HepG2 (cell line): Measurements from ENCODE around the gene CBLN4. TPM values are rescaled to one million over a fixed set of nuclear protein-coding genes. Genes with fewer than 3 reads are reported as not detected.

Source experiments
- ATAC-seq: fragments of 200-7000 bp; cut with Tn5 transposase; 3 replicates; pipeline ENCODE4 v1.9.1; 2020; ENCODE audit warnings: mild to moderate bottlenecking, moderate library complexity
- Bru-seq: library from RNA; stranded (reverse); fragments of 400-500 nt; gene quantifications from one replicate; lab custom pipeline; 2021; lab: Mats Ljungman, UMichigan
- BruChase-seq, 2 experiments: library from RNA; stranded (reverse); fragments of 400-500 nt; gene quantifications; one replicate each; lab custom pipeline; 2021; lab: Mats Ljungman, UMichigan
- BruUV-seq: library from RNA; stranded (reverse); fragments of 400-500 nt; replicated peaks from 2 replicates; lab custom pipeline; 2021; lab: Mats Ljungman, UMichigan
- CTCF ChIA-PET: fragments of 300-600 bp; formaldehyde crosslinking; extraction: SDS; loops from one replicate; lab custom pipeline; 2021; ENCODE audit warnings: low total read pairs, inconsistent platforms, low intra/inter-chr PET ratio; lab: Yijun Ruan, JAX
- POLR2A ChIA-PET: fragments of 350-600 bp; sonication (Branson Sonifier 250); formaldehyde crosslinking; loops from one replicate; lab custom pipeline; 2020; ENCODE audit warnings: antibody characterized with exemption, inconsistent platforms; lab: Yijun Ruan, JAX
- DNase-seq: peaks from one replicate; pipeline ENCODE4 v3.0.0-alpha.2; 2015; ENCODE audit warnings: low spot score
- FAIRE-seq: peaks from 3 replicates; lab custom pipeline; 2011; peaks lifted over from hg19 to GRCh38; lab: Jason Lieb, UNC
- H2AFZ ChIP-seq: one replicate; pipeline ENCODE4 v1.6.1; 2011; ENCODE audit warnings: low read length, inconsistent platforms
- H3K27ac ChIP-seq: fragments of 300-600 bp; 3 replicates; pipeline ENCODE4 v1.8.0; 2011; ENCODE audit warnings: mixed run types, mild to moderate bottlenecking, mixed read lengths, low read length, inconsistent platforms; ENCODE audit not compliant: insufficient read depth; ENCODE audit errors: extremely low read length
- H3K27me3 ChIP-seq, 2 experiments: fragments of 200-600 bp in 1 of 2; 2 replicates in 1 of 2; 3 replicates in 1 of 2; pipeline versions ENCODE4 v1.6.0 to v1.8.0; 2011; ENCODE audit warnings: low read length in 2 of 2, mild to moderate bottlenecking in 2 of 2, moderate library complexity in 2 of 2, inconsistent platforms in 1 of 2; ENCODE audit not compliant: insufficient read depth in 2 of 2, control insufficient read depth in 1 of 2
- H3K36me3 ChIP-seq, 2 experiments: fragments of 200-600 bp in 1 of 2; replicated peaks in 1 of 2; 2 replicates in 1 of 2; 3 replicates in 1 of 2; pipeline versions ENCODE4 v1.5.1 to v1.8.0; 2011; ENCODE audit warnings: low read length in 2 of 2, inconsistent platforms in 1 of 2; ENCODE audit not compliant: insufficient read depth in 2 of 2, control insufficient read depth in 1 of 2
- H3K4me1 ChIP-seq: 2 replicates; pipeline ENCODE4 v1.5.1; 2012; ENCODE audit warnings: low read length, inconsistent platforms; ENCODE audit not compliant: insufficient read depth
- H3K4me2 ChIP-seq: 2 replicates; pipeline ENCODE4 v1.6.0; 2011; ENCODE audit warnings: low read depth, low read length, inconsistent platforms
- H3K4me3 ChIP-seq, 3 experiments: fragments of 200-600 bp in 1 of 3; sonication (generic), shearing (Covaris generic) in 1 of 3; replicated peaks in 1 of 3; 2 replicates each; pipeline ENCODE4 v1.5.1; 2011 to 2016; ENCODE audit warnings: low read length in 3 of 3, inconsistent platforms in 2 of 3, low read depth in 2 of 3, mild to moderate bottlenecking in 2 of 3, control low read depth in 1 of 3, mixed read lengths in 1 of 3; ENCODE audit not compliant: insufficient read depth in 1 of 3
- H3K79me2 ChIP-seq: one replicate; pipeline ENCODE4 v1.6.1; 2011; ENCODE audit warnings: low read length, inconsistent platforms; ENCODE audit not compliant: insufficient read depth
- H3K9ac ChIP-seq: 2 replicates; pipeline ENCODE4 v1.6.0; 2011; ENCODE audit warnings: mild to moderate bottlenecking, low read depth, low read length, inconsistent platforms; ENCODE audit not compliant: insufficient read depth
- H3K9me3 ChIP-seq: 2 replicates; pipeline ENCODE4 v1.5.1; 2012; ENCODE audit warnings: mild to moderate bottlenecking, low read length
- H4K20me1 ChIP-seq: 2 replicates; pipeline ENCODE4 v1.6.0; 2011; ENCODE audit warnings: inconsistent platforms, mild to moderate bottlenecking, low read length, moderate library complexity; ENCODE audit not compliant: insufficient read depth
- AHR ChIP-seq: IDR thresholded peaks from 2 replicates; pipeline ENCODE4 v1.6.1; 2018; ENCODE audit warnings: missing genetic modification reagents, missing compliant biosample characterization
- ARID2 ChIP-seq: sonication (generic); formaldehyde crosslinking; IDR thresholded peaks from 2 replicates; pipeline ENCODE4 v1.8.1; 2022; ENCODE audit warnings: mild to moderate bottlenecking, missing genetic modification reagents, borderline replicate concordance
- ARNTL ChIP-seq: sonication (generic); formaldehyde crosslinking; IDR thresholded peaks from 2 replicates; pipeline ENCODE4 v1.4.0; 2020; ENCODE audit warnings: mild to moderate bottlenecking, missing genetic modification reagents
- ATF7 ChIP-seq, 2 experiments: fragments of 450-650 bp in 1 of 2; sonication (generic) in 1 of 2; formaldehyde crosslinking in 1 of 2; IDR thresholded peaks; 2 replicates each; pipeline versions ENCODE4 v1.4.0 to v1.6.1; 2016 to 2020; ENCODE audit warnings: antibody characterized with exemption in 1 of 2, mild to moderate bottlenecking in 1 of 2, missing genetic modification reagents in 1 of 2
- CENPT ChIP-seq: sonication (generic); formaldehyde crosslinking; IDR thresholded peaks from 2 replicates; pipeline ENCODE4 v1.8.0; 2022; ENCODE audit warnings: low read depth, mild to moderate bottlenecking, moderate library complexity, missing genetic modification reagents
- GLI4 ChIP-seq: sonication (generic); formaldehyde crosslinking; IDR thresholded peaks from 2 replicates; pipeline ENCODE4 v1.5.1; 2020; ENCODE audit warnings: missing genetic modification reagents, mild to moderate bottlenecking, moderate library complexity, borderline replicate concordance
- HNF4G ChIP-seq, 2 experiments: sonication (generic) in 1 of 2; formaldehyde crosslinking in 1 of 2; IDR thresholded peaks; 2 replicates each; pipeline versions ENCODE4 v1.4.0 to v1.6.1; 2011 to 2020; ENCODE audit warnings: borderline replicate concordance in 2 of 2, low read depth in 2 of 2, mild to moderate bottlenecking in 2 of 2, low read length in 1 of 2, missing genetic modification reagents in 1 of 2, moderate library complexity in 1 of 2
- LBX2 ChIP-seq: sonication (generic); formaldehyde crosslinking; IDR thresholded peaks from 2 replicates; pipeline ENCODE4 v1.5.0; 2020; ENCODE audit warnings: missing genetic modification reagents, mild to moderate bottlenecking, borderline replicate concordance
- MYPOP ChIP-seq: sonication (generic); formaldehyde crosslinking; IDR thresholded peaks from 2 replicates; pipeline ENCODE4 v1.8.1; 2023; ENCODE audit warnings: mild to moderate bottlenecking, moderate library complexity, missing genetic modification reagents
- PAWR ChIP-seq: sonication (generic); formaldehyde crosslinking; IDR thresholded peaks from 2 replicates; pipeline ENCODE4 v1.4.0; 2020; ENCODE audit warnings: missing genetic modification reagents, mild to moderate bottlenecking, borderline replicate concordance
- SP5 ChIP-seq: IDR thresholded peaks from 2 replicates; pipeline ENCODE4 v1.6.1; 2016; ENCODE audit warnings: low read depth, borderline replicate concordance
- TARDBP ChIP-seq: sonication (generic); formaldehyde crosslinking; IDR thresholded peaks from 2 replicates; pipeline ENCODE4 v1.8.0; 2022; ENCODE audit warnings: mild to moderate bottlenecking, missing genetic modification reagents
- ZBTB20 ChIP-seq: sonication (generic); formaldehyde crosslinking; IDR thresholded peaks from 2 replicates; pipeline ENCODE4 v1.8.1; 2023; ENCODE audit warnings: missing genetic modification reagents, low read depth, mild to moderate bottlenecking, borderline replicate concordance
- ZBTB7B ChIP-seq: sonication (generic); formaldehyde crosslinking; IDR thresholded peaks from 2 replicates; pipeline ENCODE4 v1.4.0; 2020; ENCODE audit warnings: missing genetic modification reagents
- ZNF383 ChIP-seq: sonication (generic); formaldehyde crosslinking; IDR thresholded peaks from 2 replicates; pipeline ENCODE4 v1.4.0; 2020; ENCODE audit warnings: missing genetic modification reagents, mild to moderate bottlenecking, borderline replicate concordance
- ZNF484 ChIP-seq: sonication (generic); formaldehyde crosslinking; IDR thresholded peaks from 2 replicates; pipeline ENCODE4 v1.5.1; 2020; ENCODE audit warnings: mild to moderate bottlenecking, low read depth, missing genetic modification reagents, borderline replicate concordance
- WGBS: methylation state at CpG from one replicate; pipeline ENCODE4 v1.1.6; 2017; ENCODE audit warnings: low lambda C conversion rate; 5-methylcytosine and 5-hydroxymethylcytosine counted together
- in situ Hi-C: cut with HindIII; loops from 2 replicates; pipeline ENCODE4 v1.10.0; 2017; ENCODE audit warnings: low pct_unique_long_range_greater_than_20kb; ENCODE audit not compliant: extremely low pct_ligation_motif_present
- intact Hi-C: fragments of 100-400 bp; cut with micrococcal nuclease; formaldehyde crosslinking; loops from one replicate; pipeline ENCODE4 v1.10.0; 2022; ENCODE audit not compliant: unreplicated experiment
- long read RNA-seq, 2 experiments: library from RNA in 1 of 2; library from polyadenylated mRNA in 1 of 2; stranded (forward) in 1 of 2; unstranded in 1 of 2; transcript quantifications; one replicate each; pipeline ENCODE4 v2.0.0, GENCODE V29; 2019 to 2022
- polyA minus RNA-seq, 3 experiments: library from RNA; depleted of rRNA, polyadenylated mRNA; stranded (reverse); fragments of >200 nt; gene quantifications; 2 replicates each; pipeline ENCODE4 v1.2.3, GENCODE V29; 2011; ENCODE audit warnings: low replicate concordance in 1 of 3
- polyA plus RNA-seq, 8 experiments: library from polyadenylated mRNA; depleted of rRNA in 3 of 8; stranded (reverse) in 7 of 8; unstranded in 1 of 8; fragments of >200 nt; fragmentation: Illumina TruSeq in 4 of 8; extraction: Trizol in 4 of 8; gene quantifications; 2 replicates each; pipeline versions ENCODE4 v1.2.1 to v1.2.3, GENCODE V29; 2011 to 2016; ENCODE audit warnings: low read depth in 4 of 8, missing spikeins in 1 of 8, mixed read lengths in 1 of 8; ENCODE audit not compliant: insufficient read depth in 1 of 8
- total RNA-seq, 5 experiments: library from RNA; depleted of rRNA; stranded (reverse); fragments of >200 nt; fragmentation: Illumina TruSeq; extraction: Trizol; gene quantifications; 2 replicates each; pipeline ENCODE4 v1.2.3, GENCODE V29; 2016; ENCODE audit warnings: low read depth in 1 of 5

CBLN4 gene
- not detected in 2 replicates for total RNA-seq (2016; rRNA removed; fragmentation: Illumina TruSeq; extraction: Trizol)
- total RNA-seq (2016; cell fraction: cytosol; rRNA removed; fragmentation: Illumina TruSeq; extraction: Trizol; ENCODE audit: low read depth): not detected in 2 replicates
- total RNA-seq (2016; cell fraction: insoluble cytoplasmic fraction; rRNA removed; fragmentation: Illumina TruSeq; extraction: Trizol): not detected in 2 replicates
- total RNA-seq (2016; cell fraction: membrane; rRNA removed; fragmentation: Illumina TruSeq; extraction: Trizol): not detected in 2 replicates
- not detected in 2 replicates for total RNA-seq (2016; cell fraction: nucleus; rRNA removed; fragmentation: Illumina TruSeq; extraction: Trizol)
- not detected in 2 replicates for polyA plus RNA-seq (2011; rRNA removed)
- polyA plus RNA-seq (2011; cell fraction: cytosol; rRNA removed): not detected in 2 replicates
- polyA plus RNA-seq (2011; cell fraction: nucleus; rRNA removed): not detected in 2 replicates
- polyA plus RNA-seq (2012): not detected in 2 replicates
- polyA plus RNA-seq (2016; cell fraction: cytosol; fragmentation: Illumina TruSeq; extraction: Trizol; ENCODE audit: low read depth): not detected in 2 replicates
- polyA plus RNA-seq (2016; cell fraction: insoluble cytoplasmic fraction; fragmentation: Illumina TruSeq; extraction: Trizol; ENCODE audit: low read depth): not detected in 2 replicates
- polyA plus RNA-seq (2016; cell fraction: membrane; fragmentation: Illumina TruSeq; extraction: Trizol; ENCODE audit: low read depth): not detected in 2 replicates
- not detected in 2 replicates for polyA plus RNA-seq (2016; cell fraction: nucleus; fragmentation: Illumina TruSeq; extraction: Trizol; ENCODE audit: insufficient read depth, low read depth)
- polyA minus RNA-seq (2011; rRNA and poly(A)+ RNA removed; ENCODE audit: low replicate concordance): not detected in 2 replicates
- polyA minus RNA-seq (2011; cell fraction: cytosol; rRNA and poly(A)+ RNA removed): not detected in 2 replicates
- polyA minus RNA-seq (2011; cell fraction: nucleus; rRNA and poly(A)+ RNA removed): not detected in 2 replicates
- not detected for Bru-seq, nascent RNA
- BruChase-seq, experiment 1, labeled RNA remaining after a 6-hour chase: percentile 10 among the genes with signal in this experiment
- BruChase-seq, experiment 2, labeled RNA remaining after a 2-hour chase: not detected
- long read RNA-seq, experiment 1: 0 reads
- long read RNA-seq, experiment 2: 0 reads

DNA sequence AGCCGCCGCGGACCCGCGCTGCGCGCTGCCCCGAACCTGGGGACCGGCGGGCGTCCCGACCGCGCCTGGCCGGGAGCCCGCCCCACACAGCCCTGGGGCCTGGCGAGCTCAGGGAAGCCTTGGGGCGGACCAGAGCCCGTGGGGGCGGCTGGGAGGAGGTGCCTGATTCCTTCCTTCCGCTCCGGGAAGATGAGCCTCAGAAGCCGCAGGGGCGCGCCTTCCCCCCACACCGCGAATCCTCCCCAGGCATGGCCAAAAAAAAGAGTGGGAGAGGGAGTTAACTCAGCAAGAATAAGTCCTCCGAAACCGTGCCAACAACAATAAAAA, at the start of gene CBLN4:
CBLN4 (minus strand) TSS at position 131 of the 327 bp plus-strand sequence. CDS start 1,348 bp downstream, outside the sequence.
- DNase-seq: no peak
- H3K27me3 ChIP-seq: no peaks in the 10 kb centered on the region
- H3K79me2 ChIP-seq: no peaks in the 10 kb centered on the region
- peaks cover 89% of the 10 kb centered on the region for H3K9me3 ChIP-seq
- ChIA-PET POLR2A (no interaction called here), CTCF (no interaction called here)
- no peaks in the 10 kb centered on the region for H3K4me1 ChIP-seq
- intact Hi-C loops: no loop called here
- BruUV-seq: no TSS peak
- no peak within 1 kb of the TSS for H3K4me2 ChIP-seq
- FAIRE-seq: no peak
- 39% methylated on average over 29 of the region's 29 CpGs for WGBS
- no peak within 1 kb of the TSS for H3K9ac ChIP-seq
- H3K27ac ChIP-seq: no peak within 1 kb of the TSS
- in situ Hi-C loops: no loop called here
- ATAC-seq: no peak
- no peak within 1 kb of the TSS for H3K4me3 ChIP-seq
- no peaks in the 10 kb centered on the region for H3K36me3 ChIP-seq
- no peaks in the 10 kb centered on the region for H4K20me1 ChIP-seq
- no peak within 1 kb of the TSS for H2AFZ ChIP-seq
- TF ChIP-seq CENPT (CRISPR knock-in tag) (no peak), MYPOP (CRISPR knock-in tag) (no peak), PAWR (CRISPR knock-in tag) (no peak), ATF7 (IDR thresholded peaks at IDR 0.05) (no peak), ATF7 (CRISPR knock-in tag; IDR thresholded peaks at IDR 0.05) (no peak), HNF4G (IDR thresholded peaks at IDR 0.05; ENCODE audit: borderline replicate concordance, low read depth, low read length) (no peak), HNF4G (CRISPR knock-in tag; IDR thresholded peaks at IDR 0.05; ENCODE audit: borderline replicate concordance, low read depth) (no peak), ARID2 (no peak), SP5 (CRISPR knock-in tag) (no peak), ZNF484 (no peak), ZNF383 (no peak), LBX2 (no peak), ZBTB7B (CRISPR knock-in tag) (no peak), ARNTL (CRISPR knock-in tag) (no peak), GLI4 (no peak), ZBTB20 (CRISPR knock-in tag) (no peak), TARDBP (CRISPR knock-in tag) (no peak), AHR (no peak)
